Measurements from ENCODE around the gene EXOC7.

The EXOC7 gene

GRCh38 chr17:76092526-76093413 is 10.8 kb downstream of the EXOC7 start:
- no peak for TF ChIP-seq CTCF (IDR thresholded peaks at IDR 0.05; ENCODE audit: low read depth, low read length)
- H3K36me3 ChIP-seq: peaks cover 97% of the 10 kb centered on the region
- no peak for DNase-seq
- no peaks in the 10 kb centered on the region for H3K27me3 ChIP-seq (ENCODE audit: insufficient read depth, low read depth, severe bottlenecking)
- H3K9me3 ChIP-seq (ENCODE audit: severe bottlenecking): no peaks in the 10 kb centered on the region
- no peak overlapping the region for H3K4me3 ChIP-seq (ENCODE audit: low read depth, low read length)
- H3K27ac ChIP-seq: no peak overlapping the region

- no peaks in the 10 kb centered on the region for H3K27me3 ChIP-seq (ENCODE audit: insufficient read depth, low read depth, severe bottlenecking)
- H3K36me3 ChIP-seq: peaks cover 99% of the 10 kb centered on the region
- TF ChIP-seq CTCF (IDR thresholded peaks at IDR 0.05; ENCODE audit: low read depth, low read length): no peak
- DNase-seq: no peak
- H3K4me3 ChIP-seq (ENCODE audit: low read depth, low read length): no peak overlapping the region
- H3K9me3 ChIP-seq (ENCODE audit: severe bottlenecking): no peaks in the 10 kb centered on the region
- H3K27ac ChIP-seq: no peak overlapping the region
These were observed 11.9 kb downstream of the EXOC7 start for GRCh38 chr17:76091526-76092286.

- DNase-seq: no peak
- Histone ChIP-seq H3K9me3 (ENCODE audit: severe bottlenecking) (no peaks in the 10 kb centered on the region), H3K36me3 (peaks cover 99% of the 10 kb centered on the region), H3K27ac (no peak overlapping the region), H3K4me3 (ENCODE audit: low read depth, low read length) (no peak overlapping the region), H3K27me3 (ENCODE audit: insufficient read depth, low read depth, severe bottlenecking) (no peaks in the 10 kb centered on the region)
- TF ChIP-seq CTCF (IDR thresholded peaks at IDR 0.05; ENCODE audit: low read depth, low read length): no peak
These were observed 13.0 kb downstream of the EXOC7 start for GRCh38 chr17:76090517-76091129.

- no peak for DNase-seq
- no peaks in the 10 kb centered on the region for H3K9me3 ChIP-seq (ENCODE audit: severe bottlenecking)
- H3K27ac ChIP-seq: no peak overlapping the region
- H3K27me3 ChIP-seq (ENCODE audit: insufficient read depth, low read depth, severe bottlenecking): no peaks in the 10 kb centered on the region
- peaks cover 99% of the 10 kb centered on the region for H3K36me3 ChIP-seq
- no peak overlapping the region for H3K4me3 ChIP-seq (ENCODE audit: low read depth, low read length)
- no peak for TF ChIP-seq CTCF (IDR thresholded peaks at IDR 0.05; ENCODE audit: low read depth, low read length)
These were observed 13.7 kb downstream of the EXOC7 start for GRCh38 chr17:76089680-76090516.

- DNase-seq: no peak
- no peak overlapping the region for H3K4me3 ChIP-seq (ENCODE audit: low read depth, low read length)
- H3K27ac ChIP-seq: no peak overlapping the region
- H3K9me3 ChIP-seq (ENCODE audit: severe bottlenecking): no peaks in the 10 kb centered on the region
- H3K27me3 ChIP-seq (ENCODE audit: insufficient read depth, low read depth, severe bottlenecking): no peaks in the 10 kb centered on the region
- TF ChIP-seq CTCF (IDR thresholded peaks at IDR 0.05; ENCODE audit: low read depth, low read length): no peak
- H3K36me3 ChIP-seq: peaks cover 99% of the 10 kb centered on the region
These were observed 14.6 kb downstream of the EXOC7 start for GRCh38 chr17:76088868-76089576.
